Measurements from ENCODE around the gene RPGRIP1L.

DNA sequence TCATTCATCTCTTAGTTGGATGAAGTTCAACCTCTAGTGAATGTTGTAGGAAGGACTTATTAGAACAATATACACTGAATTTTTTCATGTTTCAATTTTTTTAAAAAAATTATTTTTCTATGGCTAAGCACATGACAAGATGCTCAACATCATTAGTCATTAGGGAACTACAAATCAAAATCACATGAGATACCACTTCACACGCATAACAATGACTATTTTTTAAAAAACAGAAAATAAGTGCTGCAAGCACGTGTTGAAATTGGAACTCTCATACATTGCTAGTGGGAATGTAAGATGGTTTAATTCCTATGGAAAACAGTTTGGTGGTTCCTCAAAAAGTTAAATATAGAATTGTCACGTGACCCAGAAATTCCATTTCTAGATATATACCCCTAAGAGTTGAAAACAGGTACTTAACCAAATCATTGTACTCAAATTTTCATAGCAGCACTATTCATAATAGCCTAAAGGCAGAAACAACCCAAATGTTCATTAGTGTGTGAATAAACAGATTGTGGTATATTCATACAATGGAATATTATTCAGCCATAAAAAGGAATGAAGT is 115.5 kb downstream of the RPGRIP1L start:
- no peak for TF ChIP-seq POLR2AphosphoS5 (IDR thresholded peaks at IDR 0.05)
- TF ChIP-seq, protein P1, sequence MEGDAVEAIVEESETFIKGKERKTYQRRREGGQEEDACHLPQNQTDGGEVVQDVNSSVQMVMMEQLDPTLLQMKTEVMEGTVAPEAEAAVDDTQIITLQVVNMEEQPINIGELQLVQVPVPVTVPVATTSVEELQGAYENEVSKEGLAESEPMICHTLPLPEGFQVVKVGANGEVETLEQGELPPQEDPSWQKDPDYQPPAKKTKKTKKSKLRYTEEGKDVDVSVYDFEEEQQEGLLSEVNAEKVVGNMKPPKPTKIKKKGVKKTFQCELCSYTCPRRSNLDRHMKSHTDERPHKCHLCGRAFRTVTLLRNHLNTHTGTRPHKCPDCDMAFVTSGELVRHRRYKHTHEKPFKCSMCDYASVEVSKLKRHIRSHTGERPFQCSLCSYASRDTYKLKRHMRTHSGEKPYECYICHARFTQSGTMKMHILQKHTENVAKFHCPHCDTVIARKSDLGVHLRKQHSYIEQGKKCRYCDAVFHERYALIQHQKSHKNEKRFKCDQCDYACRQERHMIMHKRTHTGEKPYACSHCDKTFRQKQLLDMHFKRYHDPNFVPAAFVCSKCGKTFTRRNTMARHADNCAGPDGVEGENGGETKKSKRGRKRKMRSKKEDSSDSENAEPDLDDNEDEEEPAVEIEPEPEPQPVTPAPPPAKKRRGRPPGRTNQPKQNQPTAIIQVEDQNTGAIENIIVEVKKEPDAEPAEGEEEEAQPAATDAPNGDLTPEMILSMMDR (IDR thresholded peaks at IDR 0.05): no peak
